IPS-NIHi7 (cell line): Measurements from ENCODE around the gene ABLIM2.

Experiments used
- DNase-seq: peaks from one replicate; pipeline ENCODE4 v3.0.0; 2012; ENCODE audit warnings: mixed read lengths; ENCODE audit errors: extremely low spot score

Gene ABLIM2

DNA sequence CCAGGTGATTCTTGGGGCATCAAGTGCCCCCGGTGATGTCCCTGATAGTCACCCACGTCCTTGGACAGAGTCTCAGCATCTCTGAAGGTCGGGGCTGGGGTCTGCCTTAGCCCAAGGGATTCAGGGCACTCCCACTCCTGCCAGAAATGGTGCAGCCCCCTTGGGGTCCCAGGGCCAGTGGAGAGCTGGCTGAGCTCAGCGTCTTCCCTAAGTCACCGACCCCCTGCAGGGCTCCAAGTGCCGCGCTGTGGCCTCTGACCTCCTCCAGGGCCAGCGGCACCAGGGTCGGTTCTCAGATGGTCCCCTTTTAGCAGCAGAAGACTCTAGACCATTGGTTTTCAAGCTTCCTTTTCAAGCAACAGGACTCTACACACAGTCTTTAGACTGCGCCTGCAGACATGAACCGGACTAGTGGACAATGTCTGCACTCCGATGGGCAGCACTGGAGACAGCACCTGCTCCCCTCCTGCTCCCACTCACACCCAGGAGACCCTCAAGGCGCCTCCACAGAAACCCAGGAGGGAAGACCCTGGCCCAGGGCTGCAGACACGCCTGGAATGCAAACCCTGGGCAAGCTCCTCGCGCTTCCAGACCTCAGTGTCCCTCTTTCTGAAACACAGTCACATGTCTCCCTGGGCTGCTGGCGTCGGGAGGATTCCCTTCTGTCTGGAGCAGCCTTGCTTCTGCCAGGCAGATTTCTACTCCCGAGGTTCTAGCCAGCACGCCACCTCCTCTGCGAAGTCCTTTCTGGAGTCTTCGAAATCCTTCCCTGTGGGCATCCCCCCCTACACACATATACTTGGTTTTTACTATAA is 53.9 kb downstream of the ABLIM2 start:
- no peak for DNase-seq

GRCh38 chr4:8103421-8104390 is 54.9 kb downstream of the ABLIM2 start:
- peak; percentile 71 for DNase-seq

- DNase-seq: no peak
These were observed 55.8 kb downstream of the ABLIM2 start for GRCh38 chr4:8102831-8103230.

DNA sequence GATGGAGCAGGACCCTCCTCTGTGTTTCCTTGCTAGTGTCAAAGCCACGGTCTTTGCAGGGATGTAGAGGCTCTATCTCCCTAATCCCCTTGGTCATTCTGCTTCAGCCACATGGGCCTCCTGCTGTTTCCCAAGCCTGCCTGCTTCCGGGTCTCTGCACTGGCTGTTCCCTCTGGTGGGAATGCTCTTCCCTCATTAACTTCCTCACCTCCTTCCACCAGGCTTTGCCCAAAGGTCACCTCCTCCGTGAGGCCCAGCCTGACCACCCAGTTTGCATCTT is 56.6 kb downstream of the ABLIM2 start:
- no peak for DNase-seq

DNA sequence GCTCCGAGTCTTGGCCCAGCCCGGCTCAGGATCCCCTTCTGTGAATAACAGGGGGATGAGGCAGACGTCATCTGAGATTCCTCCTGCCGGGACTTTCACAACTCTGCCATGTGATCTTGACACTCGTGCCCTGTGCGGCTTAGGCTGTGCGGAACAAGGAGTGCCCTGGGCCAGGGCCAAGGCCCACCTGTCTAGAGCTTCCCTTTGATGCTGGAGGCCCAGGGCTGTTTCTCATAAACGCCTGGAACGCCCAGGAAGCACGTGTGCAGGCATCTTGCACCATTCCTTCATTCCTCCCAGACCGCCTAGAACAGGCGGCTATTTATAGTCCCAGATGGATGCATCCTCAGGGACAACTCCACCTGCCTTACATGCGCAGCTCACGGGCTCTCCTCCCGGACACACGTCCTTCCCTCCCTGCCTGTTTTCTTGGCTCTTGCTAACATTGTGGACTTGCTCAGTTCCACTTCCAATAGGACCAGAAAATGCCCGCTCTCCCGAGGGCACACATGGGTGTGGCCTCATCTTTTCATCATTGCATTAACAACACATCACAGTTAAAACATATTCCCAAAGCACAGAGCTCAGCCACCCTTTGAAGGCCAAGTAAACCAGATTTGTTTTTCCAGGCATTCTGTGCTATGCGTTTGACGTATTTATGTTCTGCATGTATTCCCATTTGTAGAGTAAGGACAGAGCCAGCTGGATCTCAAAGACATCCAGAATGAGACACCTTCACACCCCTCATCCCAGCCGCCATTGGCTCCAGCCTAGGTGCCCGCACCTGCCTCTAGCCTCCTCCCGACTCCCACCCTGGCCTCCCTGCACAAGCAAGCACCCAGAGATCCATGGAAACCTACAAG is 57.2 kb downstream of the ABLIM2 start:
- DNase-seq: no peak

- DNase-seq: no peak
These were observed 58.6 kb downstream of the ABLIM2 start for GRCh38 chr4:8099981-8100464.

- DNase-seq: no peak
These were observed 60.1 kb downstream of the ABLIM2 start for GRCh38 chr4:8098506-8098905.

DNA sequence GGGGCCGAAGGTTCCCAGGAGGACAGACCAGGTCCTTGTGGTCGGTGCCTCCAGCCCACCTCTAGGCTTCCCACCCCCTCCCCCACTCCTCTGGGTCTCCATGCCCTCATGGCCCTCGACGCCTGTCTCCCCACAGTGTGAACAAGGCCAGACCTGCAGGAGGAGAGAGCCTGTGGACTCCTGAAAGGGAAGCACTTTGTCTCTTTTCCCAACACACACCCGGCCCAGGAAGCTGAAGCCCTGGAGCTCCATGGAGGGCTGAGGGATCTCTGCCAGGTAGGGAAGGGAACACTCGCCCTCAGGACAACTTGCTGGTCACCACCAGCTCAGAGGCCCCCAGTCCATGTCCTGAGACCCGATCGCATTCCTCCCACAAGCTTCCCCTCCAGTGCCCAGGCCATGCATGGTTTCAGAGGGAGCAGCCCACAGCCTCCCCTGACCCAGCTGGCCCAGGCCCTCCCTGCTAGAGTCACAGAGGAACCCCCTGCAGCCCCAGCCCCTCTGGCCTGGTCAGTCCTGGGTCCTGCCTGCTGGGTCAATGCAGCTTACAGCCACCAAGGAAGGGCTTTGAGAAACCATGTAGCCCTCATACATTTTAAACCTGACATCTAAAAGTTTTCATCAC is 60.8 kb downstream of the ABLIM2 start:
- DNase-seq: no peak

DNA sequence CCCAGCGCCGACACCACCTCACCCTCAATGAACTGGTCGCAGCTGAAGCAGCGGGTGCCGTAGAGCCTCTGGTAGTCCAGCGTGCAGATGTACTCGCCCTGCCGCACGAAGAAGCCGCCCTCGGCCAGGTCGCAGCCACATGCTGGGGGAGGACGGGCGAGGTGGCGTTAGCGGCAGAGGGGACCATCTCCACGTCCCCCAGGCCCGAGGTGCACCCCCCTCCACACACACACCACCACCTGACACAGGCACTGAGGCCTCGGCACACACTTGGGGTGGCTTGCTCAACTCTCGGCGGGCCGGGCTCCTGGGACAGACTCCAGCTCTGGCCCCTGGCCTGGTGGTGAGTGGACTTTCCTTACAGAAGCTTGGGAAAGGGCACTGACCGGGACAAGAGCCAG is 61.5 kb downstream of the ABLIM2 start:
- no peak for DNase-seq

- DNase-seq: no peak
These were observed 61.9 kb downstream of the ABLIM2 start for GRCh38 chr4:8096690-8097061.

GRCh38 chr4:8095956-8096689 is 62.5 kb downstream of the ABLIM2 start:
- no peak for DNase-seq

GRCh38 chr4:8093587-8094274 is 64.9 kb downstream of the ABLIM2 start:
- no peak for DNase-seq

DNA sequence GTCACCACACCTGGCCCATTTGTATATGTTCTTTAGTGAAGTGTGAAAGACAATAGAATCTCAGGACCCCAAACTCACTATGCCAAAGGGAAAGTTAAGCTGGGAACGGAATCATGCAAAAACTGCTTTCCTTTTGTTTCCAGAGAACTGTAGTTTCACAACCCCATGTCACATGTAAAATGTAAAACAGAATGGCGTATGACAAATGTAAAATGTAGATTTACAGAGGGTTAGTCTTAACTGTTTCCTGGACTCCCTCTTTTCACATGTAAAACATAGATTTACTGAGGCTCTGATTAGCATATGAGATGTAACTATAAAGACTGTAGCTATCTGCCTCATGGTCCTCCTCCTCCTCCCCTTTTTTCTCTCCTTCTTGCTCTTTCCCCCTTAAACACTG is 66.3 kb downstream of the ABLIM2 start:
- DNase-seq: no peak

DNA sequence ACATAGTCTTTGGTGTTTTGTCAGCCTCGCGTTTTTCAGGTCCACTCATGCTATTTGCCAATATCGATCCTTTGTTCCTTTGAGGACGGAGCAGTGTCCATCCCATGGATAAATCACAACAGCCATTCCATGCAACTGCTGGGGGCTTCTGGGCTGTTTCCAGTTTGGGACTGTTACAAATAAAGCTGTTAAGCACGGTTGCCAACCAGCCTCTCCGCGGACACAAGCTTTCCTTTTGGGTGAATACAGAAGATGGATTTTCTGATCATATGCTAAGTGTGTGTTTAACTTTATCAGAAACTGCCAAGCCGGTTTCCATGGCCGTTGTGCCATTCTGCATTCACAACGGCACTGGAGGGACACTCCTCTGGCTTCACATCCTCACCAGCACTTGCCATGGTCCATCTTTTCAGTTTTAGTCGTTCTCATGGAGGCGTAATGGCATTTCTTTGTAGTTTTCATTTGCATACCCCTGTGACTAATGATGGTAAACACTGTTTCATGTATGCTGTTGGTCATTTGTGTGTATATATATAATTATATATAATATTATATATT is 67.8 kb downstream of the ABLIM2 start:
- DNase-seq: no peak

DNA sequence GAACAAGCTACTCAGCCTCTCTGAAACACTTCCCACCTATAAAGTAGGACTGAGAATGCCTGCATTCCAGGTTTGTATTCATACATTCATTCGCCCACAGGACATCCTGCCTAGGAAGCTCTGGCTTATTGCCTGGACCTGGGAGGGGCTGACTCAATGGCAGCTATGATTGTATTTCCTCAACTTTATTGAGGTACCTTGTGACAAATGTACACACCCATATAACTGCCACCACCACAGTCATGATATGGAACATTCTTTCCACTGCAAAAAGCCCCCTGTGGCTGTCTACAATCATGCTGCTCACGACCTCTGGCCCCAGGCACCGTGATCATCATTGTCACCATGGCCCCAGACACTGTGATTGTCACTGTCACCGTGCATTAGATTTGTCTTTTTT is 68.3 kb downstream of the ABLIM2 start:
- DNase-seq: no peak

GRCh38 chr4:8089862-8090261 is 68.8 kb downstream of the ABLIM2 start:
- no peak for DNase-seq

DNA sequence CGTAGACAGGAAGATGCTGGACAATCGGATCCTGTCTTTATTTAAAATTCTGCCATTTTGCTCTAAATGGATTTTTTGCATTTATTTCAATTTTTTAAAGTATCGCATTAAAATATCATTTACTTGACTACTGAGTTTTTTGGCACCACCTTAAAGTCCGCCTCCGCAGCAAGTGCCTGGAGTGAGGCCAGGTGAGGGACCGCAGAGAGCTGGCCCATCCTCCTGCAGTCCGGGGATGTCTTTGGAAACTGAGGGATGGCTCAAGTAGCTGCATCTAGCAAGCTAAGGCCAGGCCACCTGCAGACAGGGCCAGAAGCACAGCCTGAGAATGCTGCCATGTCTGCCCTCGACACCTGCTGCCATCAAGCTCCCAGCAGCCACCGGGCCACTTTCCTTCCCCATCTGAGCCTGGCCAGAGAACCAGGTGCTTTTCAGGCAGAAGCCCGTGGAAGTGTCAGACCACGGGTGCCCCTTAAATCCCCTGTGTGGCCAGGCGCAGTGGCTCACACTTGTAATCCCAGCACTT is 69.6 kb downstream of the ABLIM2 start:
- no peak for DNase-seq

GRCh38 chr4:8087921-8088495 is 70.6 kb downstream of the ABLIM2 start:
- no peak for DNase-seq

DNA sequence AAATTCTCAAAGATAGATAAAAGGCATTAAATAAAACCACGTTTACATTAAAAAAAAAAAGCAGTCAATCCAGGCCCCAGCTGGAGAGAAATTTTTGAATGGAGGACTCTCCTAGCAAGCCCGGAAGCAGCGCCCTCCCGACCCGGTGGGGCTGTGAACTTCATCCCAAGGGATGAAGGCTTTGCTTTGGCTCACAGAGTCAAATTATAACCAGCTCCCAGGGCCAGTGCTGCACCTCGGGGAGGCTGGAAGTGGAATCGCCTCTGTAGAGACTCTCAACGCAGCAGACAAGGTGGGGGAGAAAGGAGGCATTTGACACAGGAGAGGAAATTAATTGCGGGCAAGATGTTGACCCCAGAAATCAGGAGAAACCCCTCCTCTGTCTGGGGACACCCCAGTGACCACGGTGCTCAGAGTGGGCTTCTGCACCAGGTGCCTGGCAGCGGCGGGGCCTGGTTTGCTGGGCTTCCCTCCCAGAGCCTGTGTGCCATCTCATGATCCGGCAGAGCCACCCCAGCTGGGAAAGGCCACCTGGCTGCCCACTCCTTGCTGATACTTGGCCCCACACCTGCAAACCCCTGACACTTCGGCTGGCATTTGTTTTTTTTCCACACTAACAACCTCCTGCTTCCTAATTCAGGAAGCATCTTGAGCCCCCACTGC is 71.7 kb downstream of the ABLIM2 start:
- no peak for DNase-seq
